Stimulated activated naive CD8-positive, alpha-beta T cell treated with anti-CD3 and anti-CD28 coated beads, Interleukin-15, amount 100 ng/mL, for 72 hours (primary cell): ENCODE data around the gene TLNRD1.
"Not testable (repeated sequence)": the region's sequence is repeated elsewhere in the genome, so short reads cannot be mapped to it uniquely, and the experiment has no call there.

Experiments used
- ATAC-seq: fragments of 150-1000 bp; cut with Tn5 transposase; 2 replicates; pipeline ENCODE4 v1.10.0; 2021; ENCODE audit warnings: mild to moderate bottlenecking, moderate library complexity
- DNase-seq, 2 donors: peaks; one replicate each; pipeline ENCODE4 v3.0.0; 2021 to 2022
- H3K27ac Mint-ChIP-seq, 2 donors: one replicate each; pipeline ENCODE4 v1.8.0; 2022; ENCODE audit warnings: mild to moderate bottlenecking in 2 of 2, mixed read lengths in 2 of 2, moderate library complexity in 2 of 2
- H3K27me3 Mint-ChIP-seq: one replicate; pipeline ENCODE4 v1.8.0; 2022; ENCODE audit warnings: mixed read lengths
- H3K4me1 Mint-ChIP-seq: one replicate; pipeline ENCODE4 v1.8.0; 2022; ENCODE audit warnings: mild to moderate bottlenecking, mixed read lengths
- H3K4me3 Mint-ChIP-seq, 2 donors: one replicate each; pipeline ENCODE4 v1.8.0; 2022; ENCODE audit warnings: mild to moderate bottlenecking in 2 of 2, mixed read lengths in 2 of 2, moderate library complexity in 1 of 2
- H3K9me3 Mint-ChIP-seq, 2 donors: one replicate each; pipeline ENCODE4 v1.8.0; 2022; ENCODE audit warnings: mixed read lengths in 2 of 2

Gene TLNRD1

DNA sequence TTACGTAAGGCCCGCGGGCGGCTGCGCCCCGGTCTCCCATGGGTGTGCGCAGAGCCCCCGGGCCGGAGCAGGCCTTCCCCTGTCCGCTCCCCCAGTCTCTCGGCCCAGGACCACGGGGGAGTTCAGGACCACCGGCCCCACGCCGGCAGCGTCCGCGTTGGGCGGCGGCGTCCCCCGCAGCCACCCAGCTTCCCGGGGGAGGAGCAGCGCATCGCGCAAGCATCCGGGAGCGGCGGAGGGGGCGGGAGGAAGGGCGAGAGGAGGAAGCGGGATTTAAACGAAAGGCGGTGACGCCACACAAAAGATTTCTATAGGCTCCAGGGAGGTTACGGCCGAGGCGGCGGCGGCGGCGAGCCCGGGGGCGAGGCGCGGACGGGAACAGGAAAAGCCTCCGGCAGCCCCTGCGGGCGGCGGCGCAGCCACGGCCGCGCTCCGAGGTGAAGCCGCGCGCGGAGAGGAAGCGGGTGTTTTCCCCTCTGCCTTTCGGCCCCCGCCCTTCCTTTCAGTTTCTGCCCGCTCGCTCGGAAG is at the start of gene TLNRD1:
TSS of gene TLNRD1 (plus strand) at position 300 of the 528 bp plus-strand sequence. CDS start 1,349 bp downstream, outside the sequence.
- peak within 1 kb of the TSS; percentile 95 to 98 for H3K4me3 Mint-ChIP-seq
- no peaks in the 10 kb centered on the region for H3K9me3 Mint-ChIP-seq
- DNase-seq (peak; percentile 81 to 88), ATAC-seq (peak; percentile 83)
- H3K27ac Mint-ChIP-seq = peak within 1 kb of the TSS; percentile 93 to 98
- H3K27me3 Mint-ChIP-seq = no peaks in the 10 kb centered on the region
- peaks cover 57% of the 10 kb centered on the region for H3K4me1 Mint-ChIP-seq

DNA sequence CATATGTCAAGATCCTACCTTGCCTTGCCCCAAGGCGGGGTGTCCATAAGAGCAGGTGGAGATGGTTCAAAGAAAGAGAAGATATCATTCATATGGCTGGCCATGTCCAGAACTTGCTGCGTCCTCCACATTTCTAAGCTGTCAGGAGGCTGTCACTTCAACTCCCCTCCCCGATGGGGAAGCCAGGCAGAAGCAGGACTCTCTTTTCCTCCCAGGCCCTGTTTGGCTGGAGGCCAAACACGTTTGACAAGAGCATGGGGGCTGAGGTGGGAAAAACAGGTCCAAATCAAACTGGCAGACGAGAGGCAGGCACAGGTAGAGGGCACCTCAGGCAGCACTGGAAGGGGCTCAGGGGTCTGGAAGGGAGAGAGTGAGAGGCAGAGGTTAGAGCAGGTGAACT is 48.8 kb upstream of the TLNRD1 start:
- Mint-ChIP-seq H3K4me1 (peaks cover 19% of the 10 kb centered on the region), H3K9me3 (no peaks in the 10 kb centered on the region), H3K27me3 (no peaks in the 10 kb centered on the region), H3K4me3 (no peak overlapping the region), H3K27ac (no peak overlapping the region)
- ATAC-seq (no peak), DNase-seq (no peak)

DNA sequence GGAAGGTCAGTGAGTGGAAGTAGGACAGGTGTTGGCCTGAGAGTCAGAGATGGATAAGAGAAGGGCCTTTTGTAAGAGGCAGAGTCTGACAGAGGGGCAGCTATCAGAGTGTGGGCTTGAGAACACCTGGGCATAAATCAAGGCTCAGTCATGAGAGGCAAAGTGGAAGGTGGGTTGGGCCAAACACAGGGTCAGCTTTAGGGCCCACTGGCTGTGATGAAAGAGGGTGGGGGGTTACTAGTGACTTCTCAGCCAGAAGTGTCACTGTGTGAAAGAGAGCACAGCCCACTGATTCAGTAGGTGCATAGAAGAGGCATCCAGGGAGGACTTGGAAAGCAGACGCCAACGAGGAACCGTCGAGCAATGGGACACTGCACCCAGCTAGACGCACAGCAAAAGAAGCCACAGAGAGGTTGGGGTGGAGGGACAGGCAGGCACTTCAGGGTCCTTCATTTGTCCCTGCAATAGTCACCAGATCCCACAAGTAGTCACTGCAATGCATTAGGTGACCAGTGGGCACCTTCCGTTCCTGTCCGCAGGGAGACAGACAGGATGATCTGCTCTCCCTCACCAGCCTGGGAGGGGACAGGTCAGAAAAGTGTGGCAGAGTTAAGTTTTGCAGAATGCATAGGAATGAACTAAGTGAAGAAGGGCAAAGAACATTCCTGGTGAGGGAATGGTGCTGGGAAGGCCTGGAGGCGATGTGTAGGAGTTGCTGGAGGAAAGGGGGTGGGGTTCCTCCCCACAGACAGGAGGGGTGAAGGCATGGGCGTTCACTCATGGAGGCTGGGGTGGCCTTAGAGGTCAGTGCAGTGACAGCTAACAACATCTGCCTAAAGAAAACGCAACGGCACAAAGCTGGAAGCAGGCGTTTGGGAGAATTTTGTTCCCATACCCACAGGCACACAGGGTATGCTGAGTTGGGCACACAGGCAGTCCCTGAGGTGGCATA is 47.4 kb upstream of the TLNRD1 start:
- DNase-seq (no peak), ATAC-seq (no peak)
- Mint-ChIP-seq H3K4me1 (peaks cover 27% of the 10 kb centered on the region), H3K4me3 (no peak overlapping the region), H3K27me3 (no peaks in the 10 kb centered on the region), H3K9me3 (no peaks in the 10 kb centered on the region), H3K27ac (peak overlapping the region in 1 of 2 donors; percentile 82)

DNA sequence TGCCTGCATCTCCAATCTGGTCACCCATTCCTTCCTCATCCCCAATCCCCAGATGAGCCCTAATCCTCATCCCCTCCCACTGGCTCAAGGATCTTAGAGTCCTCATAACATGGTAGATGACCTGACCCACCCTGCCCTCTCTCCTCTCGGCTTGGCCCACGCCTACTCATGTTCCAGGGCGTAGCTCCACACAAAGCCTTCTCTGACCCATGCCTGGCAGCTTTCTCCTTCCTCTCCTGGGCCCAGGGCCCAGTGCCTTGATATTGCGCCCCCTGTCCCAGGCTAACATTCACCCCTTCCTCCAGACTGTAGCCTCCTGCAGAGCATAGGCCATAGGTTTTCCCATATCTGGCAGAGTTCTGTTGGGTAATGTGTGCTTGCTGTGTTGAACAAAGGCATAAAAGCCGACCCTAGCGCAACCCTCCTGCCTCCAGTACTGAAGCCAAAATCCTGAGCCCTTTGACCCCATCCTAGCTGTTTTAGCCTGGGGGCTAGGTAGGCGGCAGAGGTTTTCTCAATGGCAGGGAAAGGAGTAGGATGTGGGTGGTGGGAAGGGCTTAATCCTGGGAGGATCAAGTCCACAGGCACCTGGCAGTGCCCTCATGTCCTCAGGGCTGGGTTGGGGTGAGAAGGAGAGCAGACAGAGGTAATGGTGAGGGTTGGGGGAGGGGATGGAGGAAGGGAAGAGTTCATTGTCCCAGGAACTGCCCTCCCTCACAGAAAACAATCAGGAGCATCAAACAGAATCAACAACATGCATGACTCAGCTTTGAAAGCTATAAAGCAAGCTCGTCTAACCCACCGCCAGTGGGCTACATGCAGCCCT is 46.6 kb upstream of the TLNRD1 start:
- Mint-ChIP-seq H3K9me3 (no peaks in the 10 kb centered on the region), H3K4me3 (no peak overlapping the region), H3K27ac (peak overlapping the region; percentile 31 to 47), H3K27me3 (no peaks in the 10 kb centered on the region), H3K4me1 (peaks cover 33% of the 10 kb centered on the region)
- no peak for ATAC-seq
- no peak for DNase-seq

DNA sequence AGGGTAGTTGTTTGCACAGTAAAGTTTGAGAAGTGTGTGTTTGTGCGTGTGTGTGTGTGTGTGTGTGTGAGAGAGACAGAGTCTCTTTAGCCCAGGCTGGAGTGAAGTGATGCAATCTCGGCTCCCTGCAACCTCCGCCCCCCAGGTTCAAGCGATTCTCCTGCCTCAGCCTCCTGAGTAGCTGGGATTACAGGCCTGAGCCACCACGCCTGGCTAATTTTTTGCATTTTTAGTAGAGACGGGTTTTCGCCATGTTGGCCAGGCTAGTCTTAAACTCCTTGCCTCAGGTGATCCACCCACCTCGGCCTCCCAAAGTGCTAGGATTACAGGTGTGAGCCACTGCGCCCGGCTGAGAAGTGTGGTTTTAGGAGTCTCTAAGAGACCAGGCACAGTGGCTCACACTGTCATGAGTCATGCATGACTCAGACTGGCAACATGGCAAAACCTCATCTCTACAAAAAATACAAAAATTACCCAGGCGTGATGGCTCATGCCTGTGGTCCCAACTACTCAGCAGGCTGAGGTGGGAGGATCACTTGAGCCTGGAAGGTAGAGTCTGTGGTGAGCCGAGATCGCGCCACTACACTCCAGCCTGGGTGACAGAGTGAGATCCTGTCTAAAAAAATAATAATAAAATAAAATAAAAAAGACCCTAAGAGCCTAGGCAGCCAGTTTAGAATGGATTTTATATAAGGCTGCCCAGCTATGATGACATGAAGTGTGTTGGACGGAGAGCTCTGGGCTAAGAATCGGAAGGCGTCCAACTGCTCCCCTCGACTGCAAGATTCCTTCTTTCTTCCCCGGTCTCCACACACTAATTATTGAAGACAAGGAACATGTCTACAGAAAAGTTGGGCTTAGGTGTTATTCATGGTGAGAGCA is 44.9 kb upstream of the TLNRD1 start:
- not testable (repeated sequence) for H3K4me3 Mint-ChIP-seq, H3K27me3 Mint-ChIP-seq, H3K9me3 Mint-ChIP-seq
- Mint-ChIP-seq H3K4me1 (peaks cover 33% of the 10 kb centered on the region), H3K27ac (peak overlapping the region in 1 of 2 donors; percentile 43)
- DNase-seq (peak; percentile 44 to 76), ATAC-seq (peak; percentile 99)

DNA sequence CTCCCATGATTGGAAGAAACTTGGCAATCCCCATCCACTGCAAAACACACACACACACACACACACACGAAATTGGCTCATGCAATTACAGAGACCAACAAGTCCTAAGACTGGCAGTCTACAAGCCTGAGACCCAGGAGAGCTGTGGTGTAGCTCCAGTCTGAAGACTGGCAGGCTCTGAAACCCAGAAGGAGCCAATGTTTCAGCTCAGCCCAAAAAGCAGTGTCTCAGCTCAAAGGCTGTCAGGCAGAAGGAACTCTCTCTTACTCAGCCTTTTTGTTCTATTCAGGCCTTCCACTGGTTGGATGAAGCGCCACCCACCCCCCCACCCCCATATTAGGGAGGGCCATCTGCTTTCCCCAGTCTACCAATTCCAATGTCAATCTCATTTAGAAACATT is 43.2 kb upstream of the TLNRD1 start:
- peak overlapping the region; percentile 3 to 69 for H3K27ac Mint-ChIP-seq
- DNase-seq (no peak), ATAC-seq (no peak)
- no peaks in the 10 kb centered on the region for H3K9me3 Mint-ChIP-seq
- no peak overlapping the region for H3K4me3 Mint-ChIP-seq
- H3K4me1 Mint-ChIP-seq = peaks cover 41% of the 10 kb centered on the region
- H3K27me3 Mint-ChIP-seq = no peaks in the 10 kb centered on the region

DNA sequence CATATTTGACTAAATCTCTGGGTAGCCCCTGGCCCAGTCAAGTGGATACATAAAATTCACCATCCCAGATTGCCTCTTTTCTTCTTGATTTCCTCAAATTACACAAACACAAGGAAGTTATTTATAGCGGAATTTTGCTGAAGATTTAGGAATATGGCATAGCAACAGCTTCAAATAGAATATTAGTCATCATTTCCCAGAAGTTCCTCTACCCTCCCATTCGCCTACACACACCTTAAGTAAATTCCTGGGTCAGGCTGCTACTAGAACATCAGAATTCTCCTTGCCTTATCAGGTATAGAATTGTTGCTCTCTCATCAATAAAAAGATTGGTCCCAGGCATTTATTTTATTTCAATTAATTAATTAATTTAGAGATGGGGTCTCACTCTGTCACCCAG is 42.7 kb upstream of the TLNRD1 start:
- Mint-ChIP-seq H3K4me3 (no peak overlapping the region), H3K27me3 (no peaks in the 10 kb centered on the region), H3K27ac (no peak overlapping the region), H3K9me3 (no peaks in the 10 kb centered on the region), H3K4me1 (peaks cover 46% of the 10 kb centered on the region)
- no peak for ATAC-seq
- DNase-seq = no peak

DNA sequence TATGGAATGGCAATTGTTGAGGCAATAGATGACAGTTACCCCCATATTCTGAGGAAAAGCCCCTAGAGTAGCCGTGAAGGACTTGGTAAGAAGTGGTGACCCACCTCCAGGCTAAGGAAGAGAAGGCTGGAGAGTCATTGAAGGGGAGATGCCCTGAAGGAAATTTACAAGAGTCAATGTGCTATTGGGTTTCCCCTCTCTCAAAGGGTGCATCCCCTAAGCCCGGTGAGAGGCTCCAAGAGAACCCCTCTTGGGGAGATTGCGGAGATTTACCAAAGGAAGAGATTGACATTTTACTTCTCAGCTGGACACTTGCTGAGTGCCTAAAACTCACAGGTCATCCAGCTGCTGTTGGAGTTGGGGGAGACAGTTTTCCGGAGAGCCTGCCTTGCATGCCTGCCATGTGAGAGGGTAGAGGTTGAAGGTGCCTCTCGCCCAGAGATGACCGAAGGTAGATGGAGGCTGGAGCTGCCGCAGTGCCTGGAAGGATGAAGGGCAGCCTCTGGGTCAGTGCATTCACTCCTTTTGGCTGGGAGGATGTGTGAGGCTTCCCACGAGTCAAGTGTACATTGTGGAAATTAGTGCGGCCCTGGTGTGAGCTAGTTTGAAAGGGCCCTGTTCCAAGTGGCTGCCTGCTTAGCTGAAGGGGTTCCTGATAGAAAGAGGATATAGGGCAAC is 41.8 kb upstream of the TLNRD1 start:
- Mint-ChIP-seq H3K9me3 (no peaks in the 10 kb centered on the region), H3K27ac (peak overlapping the region in 1 of 2 donors; percentile 59), H3K4me3 (no peak overlapping the region)

DNA sequence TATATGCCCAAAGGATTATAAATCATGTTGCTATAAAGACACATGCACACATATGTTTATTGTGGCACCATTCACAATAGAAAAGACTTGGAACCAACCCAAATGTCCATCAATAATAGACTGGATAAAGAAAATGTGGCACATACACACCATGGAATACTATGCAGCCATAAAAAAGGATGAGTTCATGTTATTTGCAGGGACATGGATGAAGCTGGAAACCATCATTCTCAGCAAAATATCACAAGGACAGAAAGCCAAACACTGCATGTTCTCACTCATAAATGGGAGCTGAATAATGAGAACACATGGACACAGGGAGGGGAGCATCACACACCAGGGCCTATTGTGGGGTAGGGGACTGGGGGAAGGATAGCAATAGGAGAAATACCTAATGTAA is 35.3 kb upstream of the TLNRD1 start:
- peaks cover 27% of the 10 kb centered on the region for H3K4me1 Mint-ChIP-seq
- not testable (repeated sequence) for H3K4me3 Mint-ChIP-seq

More for the DNA sequence above, 41.8 kb upstream of the TLNRD1 start:
- Mint-ChIP-seq H3K27me3 (no peaks in the 10 kb centered on the region), H3K4me1 (peaks cover 47% of the 10 kb centered on the region)
- ATAC-seq = no peak
- no peak for DNase-seq

DNA sequence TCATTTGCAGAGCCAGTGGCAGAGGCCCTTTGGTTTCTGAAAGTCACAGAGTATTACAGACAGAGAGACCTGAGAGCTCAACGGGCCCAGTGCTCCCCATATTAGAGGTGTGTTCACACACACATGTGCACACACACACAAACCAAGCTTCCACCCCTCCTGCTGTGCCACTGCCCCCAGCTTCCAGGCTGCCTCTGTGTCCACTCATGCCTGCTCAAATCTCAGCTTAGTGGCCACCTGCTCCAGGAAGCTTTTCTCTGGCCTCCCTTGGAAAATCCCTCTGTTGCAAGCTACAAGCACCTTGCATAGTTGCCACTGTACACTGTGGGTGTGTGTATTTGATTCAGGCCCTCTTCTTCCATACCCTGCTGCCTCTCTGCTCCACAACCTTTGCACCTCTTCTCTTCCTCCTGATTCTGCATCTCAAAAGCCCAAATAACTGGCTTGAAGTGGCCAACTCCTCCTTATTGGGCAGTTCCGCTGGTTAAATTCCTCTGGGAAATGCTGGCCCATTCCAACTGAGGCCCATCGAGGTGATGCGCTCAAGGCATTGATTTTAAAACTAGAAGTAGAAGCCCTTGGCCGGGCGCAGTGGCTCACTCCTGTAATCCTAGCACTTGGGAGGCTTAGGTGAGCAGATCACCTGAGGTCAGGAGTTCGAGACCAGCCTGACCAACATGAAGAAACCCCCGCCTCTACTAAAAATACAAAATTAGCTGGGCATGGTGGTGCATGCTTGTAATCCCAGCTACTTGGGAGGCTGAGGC is 34.1 kb upstream of the TLNRD1 start:
- no peak for ATAC-seq
- Mint-ChIP-seq H3K27me3 (no peaks in the 10 kb centered on the region), H3K4me1 (peaks cover 28% of the 10 kb centered on the region), H3K27ac (no peak overlapping the region), H3K9me3 (no peaks in the 10 kb centered on the region), H3K4me3 (no peak overlapping the region)
- no peak for DNase-seq

More for the DNA sequence above, 35.3 kb upstream of the TLNRD1 start:
- H3K27ac Mint-ChIP-seq, H3K27me3 Mint-ChIP-seq, ATAC-seq, H3K9me3 Mint-ChIP-seq, DNase-seq: not testable (repeated sequence)

DNA sequence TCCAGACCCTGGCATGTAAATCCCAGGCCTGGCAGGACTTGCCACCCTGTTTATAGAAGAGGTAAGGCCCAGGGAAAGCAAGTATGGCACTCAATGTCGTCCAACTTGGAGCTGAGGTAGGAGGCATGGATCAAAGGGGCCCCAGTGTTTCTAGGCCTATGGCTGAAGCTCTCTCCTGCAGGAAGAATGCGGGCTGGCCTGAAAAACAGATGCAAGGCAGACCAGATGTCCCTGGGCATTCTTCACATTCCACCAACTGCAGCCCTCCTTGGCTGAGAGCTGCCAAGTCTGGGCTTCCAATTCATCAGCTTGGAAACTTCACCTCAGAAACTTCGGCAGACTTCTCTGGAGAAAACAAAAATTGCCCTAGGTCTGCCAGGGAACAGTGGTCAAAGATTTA is 33.3 kb upstream of the TLNRD1 start:
- H3K4me1 Mint-ChIP-seq = peaks cover 20% of the 10 kb centered on the region
- DNase-seq (no peak), ATAC-seq (no peak)
- H3K4me3 Mint-ChIP-seq = no peak overlapping the region
- H3K27me3 Mint-ChIP-seq = no peaks in the 10 kb centered on the region
- H3K9me3 Mint-ChIP-seq = no peaks in the 10 kb centered on the region
- no peak overlapping the region for H3K27ac Mint-ChIP-seq

DNA sequence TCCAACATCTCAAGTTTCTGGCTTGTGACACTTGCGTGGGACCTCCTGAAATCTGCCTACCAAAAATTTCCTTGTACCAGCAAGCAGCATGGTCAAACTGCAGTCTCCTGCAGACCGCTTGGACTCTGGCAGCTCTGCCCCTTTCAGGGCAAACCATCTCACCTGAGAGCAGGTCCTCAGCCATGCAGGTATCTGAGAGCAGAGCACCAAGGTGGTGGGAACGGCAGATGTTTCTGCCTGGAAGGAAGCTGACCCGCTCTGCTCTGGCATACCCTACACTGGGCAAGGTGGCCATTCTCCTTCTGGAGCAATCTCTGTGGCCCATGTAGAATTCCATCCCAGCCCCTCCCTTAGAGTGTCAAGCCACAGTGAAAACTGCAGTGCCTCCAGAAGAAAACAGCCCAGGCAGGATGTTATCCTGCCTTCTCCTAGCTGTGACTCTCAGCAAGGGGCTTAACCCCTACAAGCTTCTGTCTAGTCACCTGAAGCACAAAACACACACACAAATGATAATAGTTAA is 32.7 kb upstream of the TLNRD1 start:
- ATAC-seq (no peak), DNase-seq (no peak)
- Mint-ChIP-seq H3K9me3 (no peaks in the 10 kb centered on the region), H3K27me3 (no peaks in the 10 kb centered on the region), H3K27ac (no peak overlapping the region), H3K4me3 (no peak overlapping the region), H3K4me1 (peaks cover 14% of the 10 kb centered on the region)

DNA sequence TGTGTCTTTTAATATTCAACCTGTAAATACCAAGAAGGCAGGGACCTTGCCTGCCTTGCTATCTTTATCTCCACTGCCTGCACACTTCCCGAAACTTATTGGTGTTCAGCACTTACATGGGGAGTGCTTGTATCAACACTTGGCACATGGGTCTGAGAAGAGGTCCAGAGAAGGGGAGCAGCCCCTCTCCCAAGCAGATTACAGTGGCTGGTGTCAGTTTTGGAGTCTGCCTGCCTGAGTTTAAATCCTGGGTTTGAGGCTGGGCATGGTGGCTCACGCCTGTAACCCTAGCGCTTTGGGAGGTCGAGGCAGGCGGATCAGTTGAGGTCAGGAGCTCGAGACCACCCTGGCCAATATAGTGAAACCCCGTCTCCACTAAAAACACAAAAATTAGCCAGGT is 31.4 kb upstream of the TLNRD1 start:
- peak overlapping the region in 1 of 2 donors; percentile 34 for H3K27ac Mint-ChIP-seq
- H3K27me3 Mint-ChIP-seq = no peaks in the 10 kb centered on the region
- peaks cover 13% of the 10 kb centered on the region for H3K4me1 Mint-ChIP-seq
- DNase-seq (no peak), ATAC-seq (no peak)
- H3K4me3 Mint-ChIP-seq = no peak overlapping the region
- no peaks in the 10 kb centered on the region for H3K9me3 Mint-ChIP-seq
